H1 (cell line): ENCODE results near the gene ADAMTS16. TPM values are rescaled to one million over a fixed set of nuclear protein-coding genes. Genes with fewer than 3 reads are reported as not detected.

Experiments used
- CTCF ChIA-PET: fragments of 300-600 bp; sonication (Branson Sonifier 250); formaldehyde crosslinking; loops from one replicate; lab custom pipeline; 2021; ENCODE audit not compliant: partially characterized antibody; lab: Charles Lee
- POLR2A ChIA-PET: fragments of 300-600 bp; sonication (Branson Sonifier 250); formaldehyde crosslinking; loops from one replicate; lab custom pipeline; 2021; ENCODE audit warnings: inconsistent platforms; ENCODE audit not compliant: partially characterized antibody; lab: Charles Lee
- DNase-seq, 2 experiments: peaks; one replicate each; pipeline versions ENCODE4 v3.0.0 to v3.0.0-alpha.2; 2010 to 2022; ENCODE audit warnings: low spot score in 2 of 2, low read depth in 1 of 2, mixed read lengths in 1 of 2
- FAIRE-seq: peaks from 2 replicates; lab custom pipeline; 2011; peaks lifted over from hg19 to GRCh38; lab: Jason Lieb, UNC
- H2AFZ ChIP-seq: 2 replicates; pipeline ENCODE4 v1.8.1; 2012; ENCODE audit warnings: low read length, inconsistent platforms
- H2AK5ac ChIP-seq: 2 replicates; pipeline ENCODE4 v1.6.1; 2013; ENCODE audit warnings: low read depth, low read length
- H2BK120ac ChIP-seq: replicated peaks from 2 replicates; pipeline ENCODE3; 2013; ENCODE audit warnings: low read depth, low read length, inconsistent platforms
- H2BK12ac ChIP-seq: 2 replicates; pipeline ENCODE4 v1.6.1; 2013; ENCODE audit warnings: low read depth, low read length
- H2BK15ac ChIP-seq: 2 replicates; pipeline ENCODE4 v1.6.1; 2013; ENCODE audit warnings: low read length
- H2BK20ac ChIP-seq: 2 replicates; pipeline ENCODE4 v1.6.1; 2013; ENCODE audit warnings: low read length
- H2BK5ac ChIP-seq: 2 replicates; pipeline ENCODE4 v1.6.1; 2013; ENCODE audit warnings: low read depth, low read length
- H3K14ac ChIP-seq: 2 replicates; pipeline ENCODE4 v1.6.1; 2013; ENCODE audit warnings: inconsistent platforms; ENCODE audit not compliant: insufficient read length
- H3K18ac ChIP-seq: 2 replicates; pipeline ENCODE4 v1.6.1; 2013; ENCODE audit warnings: low read length; ENCODE audit errors: extremely low read depth
- H3K23ac ChIP-seq: 2 replicates; pipeline ENCODE4 v1.6.1; 2013; ENCODE audit warnings: inconsistent platforms; ENCODE audit not compliant: insufficient read length
- H3K23me2 ChIP-seq: 2 replicates; pipeline ENCODE4 v1.6.1; 2013; ENCODE audit warnings: low read depth, low read length
- H3K27ac ChIP-seq: 2 replicates; pipeline ENCODE4 v1.6.1; 2011; ENCODE audit warnings: low read depth, low read length, inconsistent platforms
- H3K27me3 ChIP-seq, 4 experiments: replicated peaks in 1 of 4; 1 replicate in 1 of 4; 2 replicates in 3 of 4; pipeline versions ENCODE4 v1.6.1 to v1.8.1; 2011 to 2013; ENCODE audit warnings: low read length in 3 of 4, mild to moderate bottlenecking in 3 of 4, inconsistent platforms in 2 of 4, mixed read lengths in 2 of 4, moderate library complexity in 1 of 4; ENCODE audit not compliant: control insufficient read depth in 3 of 4, insufficient read depth in 3 of 4; ENCODE audit errors: extremely low read depth in 1 of 4
- H3K36me3 ChIP-seq, 4 experiments: 2 replicates each; pipeline versions ENCODE4 v1.6.1 to v1.8.1; 2011 to 2013; ENCODE audit warnings: mild to moderate bottlenecking in 4 of 4, low read length in 3 of 4, moderate library complexity in 2 of 4, control low read depth in 1 of 4, inconsistent platforms in 1 of 4; ENCODE audit not compliant: insufficient read depth in 4 of 4, control insufficient read depth in 2 of 4
- H3K4ac ChIP-seq: replicated peaks from 2 replicates; pipeline ENCODE3; 2013; ENCODE audit warnings: low read length, low read depth, mixed read lengths, inconsistent platforms; ENCODE audit not compliant: insufficient read length
- H3K4me1 ChIP-seq, 4 experiments: replicated peaks in 1 of 4; 1 replicate in 1 of 4; 2 replicates in 3 of 4; pipeline versions ENCODE4 v1.6.1 to v1.8.1; 2011 to 2013; ENCODE audit warnings: low read length in 3 of 4, inconsistent platforms in 2 of 4, mixed read lengths in 1 of 4; ENCODE audit not compliant: insufficient read depth in 4 of 4, control insufficient read depth in 3 of 4
- H3K4me2 ChIP-seq, 2 experiments: 2 replicates each; pipeline versions ENCODE4 v1.6.1 to v1.8.1; 2011 to 2013; ENCODE audit warnings: low read depth in 2 of 2, low read length in 2 of 2, control low read depth in 1 of 2, inconsistent platforms in 1 of 2, mild to moderate bottlenecking in 1 of 2; ENCODE audit not compliant: insufficient read depth in 1 of 2
- H3K4me3 ChIP-seq, 4 experiments: fragments of 200-600, 300-600 bp in 1 of 4; sonication (generic), shearing (Covaris generic), sonication (Bioruptor Twin) in 1 of 4; 2 replicates each; pipeline versions ENCODE4 v1.5.1 to v1.8.1; 2011 to 2016; ENCODE audit warnings: low read length in 4 of 4, low read depth in 3 of 4, control low read depth in 2 of 4, inconsistent platforms in 2 of 4, mild to moderate bottlenecking in 2 of 4, mixed read lengths in 1 of 4, moderate library complexity in 1 of 4; ENCODE audit not compliant: insufficient read depth in 2 of 4; ENCODE audit errors: extremely low read depth in 1 of 4
- H3K56ac ChIP-seq: replicated peaks from 2 replicates; pipeline ENCODE3; 2013; ENCODE audit warnings: low read depth, mild to moderate bottlenecking, mixed read lengths, low read length, inconsistent platforms; ENCODE audit not compliant: insufficient read length
- H3K79me1 ChIP-seq: 2 replicates; pipeline ENCODE4 v1.6.1; 2013; ENCODE audit warnings: low read depth, low read length, control low read depth
- H3K79me2 ChIP-seq, 2 experiments: 2 replicates each; pipeline versions ENCODE4 v1.6.1 to v1.8.1; 2012 to 2013; ENCODE audit warnings: low read length in 2 of 2, mild to moderate bottlenecking in 2 of 2, inconsistent platforms in 1 of 2; ENCODE audit not compliant: insufficient read depth in 2 of 2, control insufficient read depth in 1 of 2
- H3K9ac ChIP-seq, 4 experiments: replicated peaks in 1 of 4; 1 replicate in 1 of 4; 2 replicates in 3 of 4; pipeline versions ENCODE4 v1.6.1 to v1.8.1; 2011 to 2013; ENCODE audit warnings: low read depth in 3 of 4, low read length in 3 of 4, control low read depth in 2 of 4, mild to moderate bottlenecking in 2 of 4, moderate library complexity in 2 of 4, inconsistent platforms in 1 of 4; ENCODE audit errors: extremely low read depth in 1 of 4
- H3K9me3 ChIP-seq, 2 experiments: 2 replicates each; pipeline versions ENCODE4 v1.6.1 to v1.8.1; 2012 to 2013; ENCODE audit warnings: mild to moderate bottlenecking in 2 of 2, moderate library complexity in 2 of 2, control low read depth in 1 of 2, inconsistent platforms in 1 of 2, low read depth in 1 of 2, low read length in 1 of 2, mixed read lengths in 1 of 2; ENCODE audit not compliant: insufficient read depth in 2 of 2
- H4K20me1 ChIP-seq, 2 experiments: replicated peaks in 1 of 2; 2 replicates each; pipeline versions ENCODE3 to v1.8.1; 2011 to 2013; ENCODE audit warnings: inconsistent platforms in 2 of 2, low read length in 2 of 2, mild to moderate bottlenecking in 1 of 2; ENCODE audit not compliant: insufficient read depth in 2 of 2, control insufficient read depth in 1 of 2
- H4K5ac ChIP-seq: 2 replicates; pipeline ENCODE4 v1.6.1; 2013; ENCODE audit warnings: low read length, low read depth, mixed read lengths, inconsistent platforms; ENCODE audit not compliant: insufficient read length
- H4K8ac ChIP-seq: 2 replicates; pipeline ENCODE4 v1.8.0; 2013; ENCODE audit warnings: mild to moderate bottlenecking, moderate library complexity, low read length, inconsistent platforms; ENCODE audit not compliant: insufficient read depth; ENCODE audit errors: extremely low read depth
- H4K91ac ChIP-seq: replicated peaks from 2 replicates; pipeline ENCODE3; 2013; ENCODE audit warnings: low read length, mixed read lengths, inconsistent platforms; ENCODE audit not compliant: insufficient read length
- CBX8 ChIP-seq: fragments of 300-800, 300-1000 bp; sonication (generic); IDR thresholded peaks from 2 replicates; pipeline ENCODE4 v1.7.1; 2016; ENCODE audit warnings: low read depth, low read length, borderline replicate concordance
- CEBPB ChIP-seq: IDR thresholded peaks from 2 replicates; pipeline ENCODE4 v1.6.1; 2012; ENCODE audit warnings: low read depth, low read length
- CREB1 ChIP-seq: IDR thresholded peaks from 2 replicates; pipeline ENCODE4 v1.6.1; 2012; ENCODE audit warnings: inconsistent platforms
- CTBP2 ChIP-seq: IDR thresholded peaks from 2 replicates; pipeline ENCODE4 v1.7.0; 2011; ENCODE audit warnings: borderline replicate concordance, mild to moderate bottlenecking, moderate library complexity, mixed read lengths, low read length; ENCODE audit not compliant: insufficient read depth, insufficient read length
- EZH2 ChIP-seq: fragments of 200-600 bp; sonication (generic); IDR thresholded peaks from 2 replicates; pipeline ENCODE4 v1.7.1; 2012; ENCODE audit warnings: low read depth, mild to moderate bottlenecking, moderate library complexity, low read length, inconsistent platforms; ENCODE audit not compliant: severe bottlenecking
- POLR2A ChIP-seq, 2 experiments: IDR thresholded peaks; 1 replicate in 1 of 2; 2 replicates in 1 of 2; pipeline ENCODE4 v1.6.1; 2011; ENCODE audit warnings: low read depth in 2 of 2, low read length in 2 of 2, mild to moderate bottlenecking in 2 of 2; ENCODE audit errors: control extremely low read depth in 1 of 2
- POU5F1 ChIP-seq: IDR thresholded peaks from 2 replicates; pipeline ENCODE4 v1.6.1; 2011; ENCODE audit warnings: low read depth, mild to moderate bottlenecking, low read length, moderate library complexity
- SIN3A ChIP-seq, 2 experiments: IDR thresholded peaks in 1 of 2; conservative IDR thresholded peaks in 1 of 2; 2 replicates each; pipeline ENCODE4 v1.6.1; 2011 to 2012; ENCODE audit warnings: low read length in 2 of 2, improper control_type of control experiment in 1 of 2, low read depth in 1 of 2, mild to moderate bottlenecking in 1 of 2
- SIRT6 ChIP-seq: IDR thresholded peaks from one replicate; pipeline ENCODE4 v1.7.1; 2012; ENCODE audit warnings: low read length, inconsistent platforms
- TBP ChIP-seq: IDR thresholded peaks from 2 replicates; pipeline ENCODE4 v1.6.1; 2011; ENCODE audit warnings: low read depth, low read length, improper control_type of control experiment
- YY1 ChIP-seq: IDR thresholded peaks from 2 replicates; pipeline ENCODE4 v1.6.1; 2011; ENCODE audit warnings: low read depth, mild to moderate bottlenecking, low read length
- WGBS, 2 experiments: shearing (Covaris generic) in 1 of 2; methylation state at CpG; one replicate each; pipeline versions ENCODE4 v1.1.6 to v1.1.7; 2013 to 2015; ENCODE audit warnings: low lambda C conversion rate in 2 of 2, mixed read lengths in 2 of 2, inconsistent platforms in 1 of 2, low coverage in 1 of 2, missing lambda C conversion rate in 1 of 2; ENCODE audit not compliant: insufficient replicate concordance in 2 of 2, insufficient coverage in 1 of 2, insufficient read length in 1 of 2; ENCODE audit errors: extremely low coverage in 1 of 2, missing lambda C conversion rate in 1 of 2; 5-methylcytosine and 5-hydroxymethylcytosine counted together
- polyA plus RNA-seq, 7 experiments: library from polyadenylated mRNA; depleted of rRNA in 3 of 7; stranded (reverse) in 5 of 7; unstranded in 2 of 7; fragments of >200 nt in 5 of 7; fragments of 200-250 nt in 2 of 7; gene quantifications; 1 replicate in 5 of 7; 2 replicates in 1 of 7; 4 replicates in 1 of 7; pipeline versions ENCODE4 v1.2.1 to v1.2.3, GENCODE V29; 2011 to 2013; ENCODE audit warnings: missing spikeins in 2 of 7, mixed read lengths in 2 of 7
- total RNA-seq: library from RNA; stranded (reverse); fragmentation: NEBNext Ultra II Directional; extraction: Animal tissue kit (Norgen Biotek cat#: 25700); gene quantifications from 2 replicates; pipeline ENCODE4 v1.2.1, GENCODE V29; 2021
- TF ChIP-seq, protein P1 (sequence below), 3 experiments: IDR thresholded peaks; 1 replicate in 2 of 3; 2 replicates in 1 of 3; pipeline versions ENCODE4 v1.5.1 to v1.6.1; 2011; ENCODE audit warnings: low read length in 3 of 3, mild to moderate bottlenecking in 3 of 3, inconsistent platforms in 2 of 3, low read depth in 1 of 3, moderate library complexity in 1 of 3; ENCODE audit not compliant: insufficient read depth in 1 of 3; ENCODE audit errors: control extremely low read depth in 1 of 3

Gene ADAMTS16
- total and polyA plus RNA-seq, 2 of the 8 experiments (the other 6 are each of a cell fraction or from before 2014, with no cell fraction given), result 3.7 to 16.0 TPM

- FAIRE-seq, result no peak
- POLR2A ChIA-PET, result no interaction called here
- Histone ChIP-seq H3K18ac (no peak overlapping the region), H3K9ac (no peak overlapping the region), H3K14ac (no peak overlapping the region), H3K27ac (no peak overlapping the region), H2BK120ac (no peak overlapping the region), H3K79me1 (no peaks in the 10 kb centered on the region), H3K23ac (no peak overlapping the region), H3K27me3 (no peaks in the 10 kb centered on the region), H2BK12ac (no peak overlapping the region), H4K91ac (no peak overlapping the region), H3K4me2 (no peak overlapping the region), H3K36me3 (no peaks in the 10 kb centered on the region), H3K4me3 (no peak overlapping the region), H2BK15ac (no peak overlapping the region), H3K4ac (no peak overlapping the region), H4K20me1 (no peaks in the 10 kb centered on the region), H3K56ac (no peak overlapping the region), H4K8ac (no peak overlapping the region), H3K9me3 (no peaks in the 10 kb centered on the region), H2AK5ac (no peak overlapping the region), H3K4me1 (no peaks in the 10 kb centered on the region), H3K23me2 (no peaks in the 10 kb centered on the region), H2AFZ (no peak overlapping the region), H3K79me2 (no peaks in the 10 kb centered on the region), H2BK20ac (no peak overlapping the region), H2BK5ac (no peak overlapping the region), H4K5ac (no peak overlapping the region)
- no peak for DNase-seq
- CTCF ChIA-PET, result no interaction called here
- 78% methylated on average over 1 of the region's 1 CpG; no CpG with 5 or more reads in 1 of the 2 experiments for WGBS, 2 experiments
- TF ChIP-seq POU5F1 (no peak), SIRT6 (no peak), SIN3A (conservative IDR thresholded peaks at IDR 0.05 in 1 of 2, IDR thresholded peaks at IDR 0.05 in 1 of 2; ENCODE audit: low read depth in 1 of 2, low read length in 2 of 2) (no peak), CREB1 (no peak), CTBP2 (no peak), TBP (no peak), CEBPB (no peak), POLR2A (IDR thresholded peaks at IDR 0.05; ENCODE audit: control extremely low read depth in 1 of 2, low read depth in 2 of 2, low read length in 2 of 2) (no peak), EZH2 (no peak), CBX8 (no peak), YY1 (no peak)
- TF ChIP-seq, protein P1, sequence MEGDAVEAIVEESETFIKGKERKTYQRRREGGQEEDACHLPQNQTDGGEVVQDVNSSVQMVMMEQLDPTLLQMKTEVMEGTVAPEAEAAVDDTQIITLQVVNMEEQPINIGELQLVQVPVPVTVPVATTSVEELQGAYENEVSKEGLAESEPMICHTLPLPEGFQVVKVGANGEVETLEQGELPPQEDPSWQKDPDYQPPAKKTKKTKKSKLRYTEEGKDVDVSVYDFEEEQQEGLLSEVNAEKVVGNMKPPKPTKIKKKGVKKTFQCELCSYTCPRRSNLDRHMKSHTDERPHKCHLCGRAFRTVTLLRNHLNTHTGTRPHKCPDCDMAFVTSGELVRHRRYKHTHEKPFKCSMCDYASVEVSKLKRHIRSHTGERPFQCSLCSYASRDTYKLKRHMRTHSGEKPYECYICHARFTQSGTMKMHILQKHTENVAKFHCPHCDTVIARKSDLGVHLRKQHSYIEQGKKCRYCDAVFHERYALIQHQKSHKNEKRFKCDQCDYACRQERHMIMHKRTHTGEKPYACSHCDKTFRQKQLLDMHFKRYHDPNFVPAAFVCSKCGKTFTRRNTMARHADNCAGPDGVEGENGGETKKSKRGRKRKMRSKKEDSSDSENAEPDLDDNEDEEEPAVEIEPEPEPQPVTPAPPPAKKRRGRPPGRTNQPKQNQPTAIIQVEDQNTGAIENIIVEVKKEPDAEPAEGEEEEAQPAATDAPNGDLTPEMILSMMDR (IDR thresholded peaks at IDR 0.05; ENCODE audit: control extremely low read depth in 1 of 3, insufficient read depth in 1 of 3, low read depth in 1 of 3, low read length in 3 of 3), result no peak
Measured at GRCh38 chr5:5105531-5105930, 34.6 kb upstream of the ADAMTS16 start.
